Panc1 (cell line): Measurements from ENCODE around the gene HPN. TPM values are rescaled to one million over a fixed set of nuclear protein-coding genes. Genes with fewer than 3 reads are reported as not detected.
A peak's percentile ranks its signal among the peaks of the same experiment; 100 is the strongest.

ENCODE experiments used
- ATAC-seq: fragments of 200-7000 bp; cut with Tn5 transposase; 2 replicates; pipeline ENCODE4 v1.9.1; 2020; ENCODE audit warnings: mild to moderate bottlenecking, moderate library complexity
- BruUV-seq: library from RNA; stranded (reverse); fragments of 400-500 nt; replicated peaks from 2 replicates; lab custom pipeline; 2021; lab: Mats Ljungman, UMichigan
- CTCF ChIA-PET: fragments of 300-600 bp; sonication (Branson Sonifier 250); formaldehyde crosslinking; loops from one replicate; lab custom pipeline; 2022; ENCODE audit warnings: antibody characterized with exemption; lab: Charles Lee
- POLR2A ChIA-PET: fragments of 300-600 bp; sonication (Branson Sonifier 250); formaldehyde crosslinking; loops from one replicate; lab custom pipeline; 2022; ENCODE audit warnings: antibody characterized with exemption; lab: Charles Lee
- DNase-seq: peaks from one replicate; pipeline ENCODE4 v3.0.0-alpha.2; 2010; ENCODE audit warnings: low read depth, low spot score
- H3K27ac ChIP-seq: 2 replicates; pipeline ENCODE4 v1.5.1; 2011; ENCODE audit warnings: mild to moderate bottlenecking, low read length, inconsistent platforms
- H3K27me3 ChIP-seq: fragments of 200-500 bp; sonication (Bioruptor generic); 2 replicates; pipeline ENCODE4 v1.6.0; 2014; ENCODE audit warnings: low read length, inconsistent platforms; ENCODE audit not compliant: control insufficient read depth, insufficient read depth
- H3K36me3 ChIP-seq: fragments of 200-500 bp; sonication (Bioruptor generic); 2 replicates; pipeline ENCODE4 v1.5.1; 2014; ENCODE audit warnings: inconsistent platforms, mild to moderate bottlenecking, low read length, moderate library complexity; ENCODE audit not compliant: control insufficient read depth, insufficient read depth
- H3K4me1 ChIP-seq: 2 replicates; pipeline ENCODE4 v1.5.1; 2011; ENCODE audit warnings: inconsistent platforms, mild to moderate bottlenecking, low read length, moderate library complexity; ENCODE audit not compliant: control insufficient read depth, insufficient read depth
- H3K4me3 ChIP-seq, 2 experiments: 2 replicates each; pipeline ENCODE4 v1.5.1; 2011 to 2012; ENCODE audit warnings: low read depth in 2 of 2, low read length in 2 of 2, mild to moderate bottlenecking in 2 of 2, inconsistent platforms in 1 of 2, moderate library complexity in 1 of 2
- H3K9me3 ChIP-seq: fragments of 200-500 bp; sonication (Bioruptor generic); 2 replicates; pipeline ENCODE4 v1.5.1; 2014; ENCODE audit warnings: low read depth, mild to moderate bottlenecking, inconsistent platforms, low read length, moderate library complexity; ENCODE audit not compliant: control insufficient read depth, insufficient read depth
- CTCF ChIP-seq: fragments of 450-650 bp; IDR thresholded peaks from 2 replicates; pipeline ENCODE4 v1.5.1; 2017; ENCODE audit warnings: mild to moderate bottlenecking
- POLR2AphosphoS5 ChIP-seq: IDR thresholded peaks from 2 replicates; pipeline ENCODE4 v1.6.1; 2012; ENCODE audit warnings: mild to moderate bottlenecking, low read depth, low read length, moderate library complexity
- REST ChIP-seq, 2 experiments: IDR thresholded peaks; 2 replicates each; pipeline ENCODE4 v1.6.1; 2011 to 2012; ENCODE audit warnings: low read depth in 2 of 2, control low read depth in 1 of 2, low read length in 1 of 2, mild to moderate bottlenecking in 1 of 2, moderate library complexity in 1 of 2; ENCODE audit not compliant: insufficient read depth in 1 of 2
- SIN3A ChIP-seq: IDR thresholded peaks from 2 replicates; pipeline ENCODE4 v1.6.1; 2012; ENCODE audit warnings: low read depth, mild to moderate bottlenecking, low read length, moderate library complexity, borderline replicate concordance; ENCODE audit not compliant: insufficient read depth
- TCF7L2 ChIP-seq: IDR thresholded peaks from 2 replicates; pipeline ENCODE4 v1.6.1; 2011; ENCODE audit warnings: mild to moderate bottlenecking, low read depth, low read length, inconsistent platforms
- in situ Hi-C: cut with HindIII; loops from 2 replicates; pipeline ENCODE4 v1.10.0; 2016; ENCODE audit warnings: low sequenced_read_pairs, low pct_unique_long_range_greater_than_20kb
- intact Hi-C: fragments of 100-400 bp; cut with micrococcal nuclease; formaldehyde crosslinking; loops from one replicate; pipeline ENCODE4 v1.10.0; 2022; ENCODE audit not compliant: unreplicated experiment
- total RNA-seq: library from RNA; stranded (reverse); gene quantifications from one replicate; pipeline ENCODE4 v1.2.1, GENCODE V29; 2021; ENCODE audit not compliant: unreplicated experiment

The HPN gene
- total RNA-seq, 1 experiment from 2014 or later = 0.08 TPM

DNA sequence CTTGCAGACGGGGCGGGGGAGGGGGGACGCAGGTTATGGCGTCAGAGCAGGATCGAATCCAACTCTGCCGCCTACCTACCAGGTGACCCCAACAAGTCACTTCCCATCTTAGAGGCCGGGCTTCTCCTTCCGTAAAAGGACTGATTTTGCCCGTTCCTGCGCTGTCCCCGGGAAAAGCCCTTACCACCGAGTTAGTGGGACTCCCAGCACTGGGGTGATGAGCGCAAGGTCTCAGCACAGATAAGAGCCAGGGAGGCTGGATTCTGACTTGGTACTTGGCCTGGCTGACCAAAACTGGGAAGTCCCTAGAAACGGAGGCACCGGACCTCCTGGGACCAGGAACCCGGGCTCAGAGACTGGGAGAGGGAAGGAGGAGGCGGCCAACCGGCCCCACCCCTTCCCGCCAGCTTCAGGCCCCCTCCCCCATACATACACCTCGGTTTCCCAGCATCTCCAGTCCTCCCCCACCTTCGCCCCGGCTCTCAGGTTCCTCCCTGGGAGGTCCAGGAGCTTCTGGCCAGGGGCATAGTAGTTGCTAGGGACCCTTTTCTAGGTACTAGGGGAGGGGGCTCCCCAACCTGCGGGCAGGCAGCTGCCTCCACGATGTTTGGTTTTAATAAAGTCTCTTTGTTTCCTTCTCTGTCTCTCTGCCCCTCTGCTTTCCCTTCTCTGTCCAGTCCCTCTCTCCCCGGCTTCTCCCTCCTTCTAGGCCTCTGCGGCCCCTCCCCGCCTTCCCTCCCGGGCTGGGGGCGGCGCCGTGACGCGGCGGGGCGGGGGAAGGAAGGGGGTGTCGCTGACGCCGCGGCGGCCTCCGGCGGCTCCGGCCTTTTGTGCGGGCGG lies 41.8 kb upstream of the HPN start, which contains the start of gene GRAMD1A:
TSS of gene GRAMD1A (plus strand) at position 826 of the 840 bp plus-strand sequence. CDS start 156 bp downstream, outside the sequence.
- no peaks in the 10 kb centered on the region for H3K27me3 ChIP-seq
- intact Hi-C loops (no loop called here), in situ Hi-C loops (no loop called here)
- POLR2A ChIA-PET = interaction anchor here (0.6 kb wide), 1 partner anchor 65 kb away, joined by 11 read pairs; no protein-coding TSS in a partner anchor
- TSS peak; percentile 97 for BruUV-seq
- peak; percentile 93 for ATAC-seq
- H3K27ac ChIP-seq = peak within 1 kb of the TSS; percentile 91
- H3K36me3 ChIP-seq = no peaks in the 10 kb centered on the region
- H3K9me3 ChIP-seq = no peaks in the 10 kb centered on the region
- peak; percentile 61 for TF ChIP-seq POLR2AphosphoS5
- no peak for TF ChIP-seq SIN3A
- peak; percentile 22 for DNase-seq
- peak within 1 kb of the TSS; percentile 56 to 87 for H3K4me3 ChIP-seq
- H3K4me1 ChIP-seq = peaks cover 17% of the 10 kb centered on the region
- CTCF ChIA-PET = no interaction called here

GRCh38 chr19:35000338-35000646 lies 41.2 kb upstream of the HPN start:
- in situ Hi-C loops (no loop called here), intact Hi-C loops (no loop called here)
- ChIA-PET CTCF (no interaction called here), POLR2A (no interaction called here)
- no peaks in the 10 kb centered on the region for H3K9me3 ChIP-seq
- TF ChIP-seq TCF7L2 = no peak
- no peak for TF ChIP-seq SIN3A
- no peak for TF ChIP-seq POLR2AphosphoS5
- no peak for TF ChIP-seq CTCF
- no peak for TF ChIP-seq REST (IDR thresholded peaks at IDR 0.05; ENCODE audit: insufficient read depth in 1 of 2, low read depth in 2 of 2, low read length in 1 of 2)
- H3K27ac ChIP-seq = no peak overlapping the region
- BruUV-seq = no TSS peak
- ATAC-seq (no peak), DNase-seq (no peak)
- peak overlapping the region; percentile 56 to 87 for H3K4me3 ChIP-seq
- no peaks in the 10 kb centered on the region for H3K27me3 ChIP-seq
- peaks cover 12% of the 10 kb centered on the region for H3K4me1 ChIP-seq
- no peaks in the 10 kb centered on the region for H3K36me3 ChIP-seq
